Islet precursor cell (in vitro differentiated cells): Measurements from ENCODE around the gene L2HGDH.

Source experiments
- DNase-seq: peaks from one replicate; pipeline ENCODE4 v3.0.0-alpha.2; 2018

The L2HGDH gene

GRCh38 chr14:50225974-50226297 is 86.1 kb downstream of the L2HGDH start:
- no peak for DNase-seq

GRCh38 chr14:50225067-50225973 is 86.7 kb downstream of the L2HGDH start:
- DNase-seq, result no peak

DNA sequence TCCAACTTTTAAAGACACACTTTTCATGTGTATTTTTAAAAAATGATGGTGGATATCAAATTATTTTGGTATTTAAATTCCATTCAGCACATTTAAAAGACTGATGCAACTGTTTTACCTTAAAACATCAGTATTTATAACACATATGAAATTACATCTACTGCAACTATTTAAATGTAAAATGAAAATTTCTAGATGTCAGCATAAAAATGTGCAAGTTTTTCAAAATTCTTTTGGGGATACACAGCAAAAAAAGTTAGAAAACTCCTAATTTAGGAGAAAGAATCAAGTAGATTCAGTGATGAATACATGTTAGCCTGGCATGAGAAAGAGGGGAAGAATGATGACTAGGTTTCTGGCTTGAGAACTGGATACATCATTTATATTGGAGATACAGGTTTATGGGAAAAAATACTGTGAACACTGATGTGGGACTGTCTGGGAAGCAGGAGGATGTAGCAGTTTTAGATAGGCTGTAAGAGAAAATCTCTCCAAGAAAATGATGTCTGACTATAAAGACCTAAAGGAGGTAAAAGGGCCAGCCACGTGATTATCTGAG is 89.9 kb downstream of the L2HGDH start:
- DNase-seq, result no peak

DNA sequence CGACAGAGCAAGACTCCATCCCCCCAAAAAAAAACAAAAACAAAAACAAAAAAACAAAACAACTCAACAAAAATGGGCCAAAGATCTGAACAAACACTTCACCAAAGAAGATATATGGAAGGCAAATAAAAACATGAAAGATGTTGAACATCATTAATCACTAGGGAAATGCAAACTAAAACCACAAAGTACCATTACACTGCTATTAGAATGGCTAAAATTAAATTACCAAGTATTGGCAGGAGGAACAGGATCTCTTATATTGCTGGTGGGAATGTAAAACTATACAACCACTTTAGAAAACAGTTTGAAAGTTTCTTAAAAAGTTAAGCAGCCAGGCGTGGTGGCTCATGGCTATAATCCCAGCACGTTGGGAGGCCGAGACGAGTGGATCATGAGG is 93.5 kb downstream of the L2HGDH start:
- DNase-seq, result no peak

GRCh38 chr14:50215416-50215815 is 96.6 kb downstream of the L2HGDH start:
- DNase-seq, result no peak

DNA sequence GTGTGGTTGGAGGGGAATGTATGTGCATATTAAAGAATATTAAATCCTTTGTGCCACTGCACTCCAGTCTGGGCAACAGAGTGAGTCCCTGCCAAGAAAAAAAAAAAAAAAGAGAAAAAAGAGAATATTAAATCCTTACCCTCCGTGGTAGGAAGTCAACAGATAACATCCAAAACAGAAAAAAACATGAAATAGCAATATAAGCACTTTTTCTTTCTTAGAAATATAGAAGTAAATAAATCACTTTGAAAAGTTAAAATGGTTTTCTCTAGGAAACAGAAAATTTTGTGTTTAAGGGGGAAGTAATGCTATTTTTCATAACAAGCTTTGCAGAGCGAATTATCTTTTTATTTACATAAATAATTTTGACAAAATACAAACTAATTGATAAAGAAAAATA is 98.2 kb downstream of the L2HGDH start:
- no peak for DNase-seq

DNA sequence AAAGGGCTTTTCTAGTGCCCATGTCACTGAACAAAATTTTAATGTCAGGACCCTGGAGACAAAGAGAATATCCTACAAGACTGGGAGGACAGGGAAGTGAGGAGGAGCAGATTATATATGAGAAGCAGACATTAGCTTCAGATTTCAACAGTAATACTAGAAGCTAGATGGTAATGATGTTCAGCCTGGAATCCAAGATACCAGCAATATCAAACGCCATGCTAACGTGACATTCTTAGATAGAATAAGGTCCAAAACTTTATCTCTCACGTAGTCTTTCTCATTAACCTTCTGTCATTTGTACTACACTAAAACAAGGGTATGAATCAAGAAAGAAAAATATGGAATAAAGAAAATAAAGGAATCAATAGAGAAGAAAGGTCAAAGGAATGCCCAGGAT is 99.3 kb downstream of the L2HGDH start:
- DNase-seq, result no peak

DNA sequence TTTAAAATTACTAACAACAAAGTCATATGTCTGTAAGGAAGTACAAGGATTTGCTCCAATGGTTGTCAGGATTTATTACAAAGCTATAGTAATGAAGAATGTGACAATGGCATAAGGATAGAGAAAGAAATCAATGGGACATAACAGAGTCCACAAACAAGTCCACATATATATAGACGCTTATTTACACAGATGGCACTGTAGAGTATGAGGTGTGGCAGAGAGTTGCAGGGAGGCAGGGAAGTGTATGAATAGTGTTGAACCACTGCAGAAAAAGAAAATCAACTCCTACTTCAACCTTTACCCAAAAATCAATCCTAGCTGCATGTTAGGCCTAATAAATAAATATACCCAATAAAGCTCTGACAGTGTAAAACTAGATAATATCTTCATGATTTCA is 102.0 kb downstream of the L2HGDH start:
- DNase-seq, result no peak

- DNase-seq, result no peak
Observed at GRCh38 chr14:50198499-50198898, 113.5 kb downstream of the L2HGDH start.

GRCh38 chr14:50191499-50191898 is 120.5 kb downstream of the L2HGDH start:
- no peak for DNase-seq
